IMR-90 (cell line): ENCODE data around the gene SMCO4.

Experiments
- POLR2A ChIP-seq: IDR thresholded peaks from 2 replicates; pipeline ENCODE4 v1.6.1; 2012; ENCODE audit warnings: mild to moderate bottlenecking, low read depth, low read length
- TF ChIP-seq, protein P1 (sequence below): conservative IDR thresholded peaks from 2 replicates; pipeline ENCODE4 v1.5.1; 2012; ENCODE audit warnings: mild to moderate bottlenecking, low read depth, low read length, improper control_type of control experiment

DNA sequence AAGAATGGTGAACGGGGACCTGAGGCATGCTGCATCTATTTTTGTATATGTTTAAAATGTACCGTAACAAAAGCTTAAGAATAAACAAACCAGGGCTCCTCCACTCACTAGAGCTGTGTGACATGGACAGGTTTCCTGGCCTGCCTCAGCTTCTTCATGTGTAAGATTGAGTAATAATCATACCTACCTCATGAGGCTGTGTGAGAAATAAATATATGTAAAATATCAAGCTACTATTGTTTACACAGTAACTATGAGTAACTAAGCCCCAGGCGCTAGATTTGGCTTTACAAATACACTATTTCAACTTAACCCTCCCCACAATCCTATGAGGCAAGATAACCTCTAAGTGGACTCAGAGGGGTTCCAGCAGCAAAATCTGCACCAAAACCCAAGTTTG lies 66.4 kb downstream of the SMCO4 start:
- TF ChIP-seq POLR2A = no peak
- TF ChIP-seq, protein P1, sequence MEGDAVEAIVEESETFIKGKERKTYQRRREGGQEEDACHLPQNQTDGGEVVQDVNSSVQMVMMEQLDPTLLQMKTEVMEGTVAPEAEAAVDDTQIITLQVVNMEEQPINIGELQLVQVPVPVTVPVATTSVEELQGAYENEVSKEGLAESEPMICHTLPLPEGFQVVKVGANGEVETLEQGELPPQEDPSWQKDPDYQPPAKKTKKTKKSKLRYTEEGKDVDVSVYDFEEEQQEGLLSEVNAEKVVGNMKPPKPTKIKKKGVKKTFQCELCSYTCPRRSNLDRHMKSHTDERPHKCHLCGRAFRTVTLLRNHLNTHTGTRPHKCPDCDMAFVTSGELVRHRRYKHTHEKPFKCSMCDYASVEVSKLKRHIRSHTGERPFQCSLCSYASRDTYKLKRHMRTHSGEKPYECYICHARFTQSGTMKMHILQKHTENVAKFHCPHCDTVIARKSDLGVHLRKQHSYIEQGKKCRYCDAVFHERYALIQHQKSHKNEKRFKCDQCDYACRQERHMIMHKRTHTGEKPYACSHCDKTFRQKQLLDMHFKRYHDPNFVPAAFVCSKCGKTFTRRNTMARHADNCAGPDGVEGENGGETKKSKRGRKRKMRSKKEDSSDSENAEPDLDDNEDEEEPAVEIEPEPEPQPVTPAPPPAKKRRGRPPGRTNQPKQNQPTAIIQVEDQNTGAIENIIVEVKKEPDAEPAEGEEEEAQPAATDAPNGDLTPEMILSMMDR = no peak
